ENCODE data around the gene DNMT3L.

DNA sequence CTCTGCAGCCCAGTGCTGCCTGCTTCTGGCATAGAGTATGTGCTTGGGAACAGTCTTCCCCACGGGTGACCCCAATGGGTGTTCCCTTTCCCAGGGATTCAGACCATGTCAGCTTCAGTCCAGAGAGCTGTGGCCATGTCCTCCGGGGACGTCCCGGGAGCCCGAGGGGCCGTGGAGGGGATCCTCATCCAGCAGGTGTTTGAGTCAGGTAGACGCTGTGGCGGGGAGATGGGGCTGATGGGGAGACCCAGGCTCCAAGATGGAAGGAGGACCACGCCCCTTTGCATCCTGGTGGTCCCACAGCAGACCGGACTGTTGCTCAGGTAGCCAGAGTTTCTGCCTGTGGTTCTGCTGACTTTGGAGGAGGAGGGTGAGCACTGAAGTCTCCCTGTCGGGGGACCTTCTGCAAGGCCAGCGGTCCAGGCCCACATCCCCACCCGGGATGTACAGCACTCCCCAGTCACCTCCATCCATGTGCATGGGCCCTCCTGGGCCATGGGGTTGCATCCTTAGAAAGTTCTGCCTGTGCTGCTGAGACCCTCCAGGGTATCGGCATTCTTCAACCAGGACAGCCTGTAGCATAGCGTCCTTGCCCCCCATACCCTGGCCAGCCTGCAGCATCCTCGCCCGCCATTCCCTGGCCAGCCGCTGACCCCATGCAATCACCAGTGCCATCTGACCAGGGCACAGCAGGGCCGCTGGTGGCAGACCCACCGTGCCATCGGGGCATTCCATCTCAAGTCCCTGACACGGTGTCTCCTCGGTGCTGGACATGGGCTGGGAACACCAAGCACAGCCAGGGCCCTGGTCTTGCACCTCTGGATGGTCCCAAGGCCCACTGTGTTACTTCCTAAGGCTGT is 26.8 kb upstream of the DNMT3L start:
- TF ChIP-seq, protein P1, sequence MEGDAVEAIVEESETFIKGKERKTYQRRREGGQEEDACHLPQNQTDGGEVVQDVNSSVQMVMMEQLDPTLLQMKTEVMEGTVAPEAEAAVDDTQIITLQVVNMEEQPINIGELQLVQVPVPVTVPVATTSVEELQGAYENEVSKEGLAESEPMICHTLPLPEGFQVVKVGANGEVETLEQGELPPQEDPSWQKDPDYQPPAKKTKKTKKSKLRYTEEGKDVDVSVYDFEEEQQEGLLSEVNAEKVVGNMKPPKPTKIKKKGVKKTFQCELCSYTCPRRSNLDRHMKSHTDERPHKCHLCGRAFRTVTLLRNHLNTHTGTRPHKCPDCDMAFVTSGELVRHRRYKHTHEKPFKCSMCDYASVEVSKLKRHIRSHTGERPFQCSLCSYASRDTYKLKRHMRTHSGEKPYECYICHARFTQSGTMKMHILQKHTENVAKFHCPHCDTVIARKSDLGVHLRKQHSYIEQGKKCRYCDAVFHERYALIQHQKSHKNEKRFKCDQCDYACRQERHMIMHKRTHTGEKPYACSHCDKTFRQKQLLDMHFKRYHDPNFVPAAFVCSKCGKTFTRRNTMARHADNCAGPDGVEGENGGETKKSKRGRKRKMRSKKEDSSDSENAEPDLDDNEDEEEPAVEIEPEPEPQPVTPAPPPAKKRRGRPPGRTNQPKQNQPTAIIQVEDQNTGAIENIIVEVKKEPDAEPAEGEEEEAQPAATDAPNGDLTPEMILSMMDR (IDR thresholded peaks at IDR 0.05), result no peak
- no peak for TF ChIP-seq ZFX (IDR thresholded peaks at IDR 0.05; ENCODE audit: borderline replicate concordance)
